GM12801 (cell line): ENCODE data around the gene TESK2.

Source experiments
- CTCF ChIP-seq: IDR thresholded peaks from one replicate; pipeline ENCODE4 v1.5.1; 2011; ENCODE audit warnings: control low read depth; ENCODE audit not compliant: insufficient read length; ENCODE audit errors: extremely low read depth

Gene TESK2

GRCh38 chr1:45359882-45360513, 131.0 kb downstream of the TESK2 start:
- TF ChIP-seq CTCF = no peak

GRCh38 chr1:45356186-45356585, 134.8 kb downstream of the TESK2 start:
- TF ChIP-seq CTCF = no peak

- no peak for TF ChIP-seq CTCF
Measured at GRCh38 chr1:45355683-45356082, 135.3 kb downstream of the TESK2 start.

- TF ChIP-seq CTCF = no peak
Measured at GRCh38 chr1:45354838-45355237, 136.1 kb downstream of the TESK2 start.

- TF ChIP-seq CTCF = no peak
Measured at GRCh38 chr1:45353685-45354084, 137.3 kb downstream of the TESK2 start.

- TF ChIP-seq CTCF = no peak
Measured at GRCh38 chr1:45351508-45351907, 139.5 kb downstream of the TESK2 start.

- no peak for TF ChIP-seq CTCF
Measured at GRCh38 chr1:45348966-45349677, 141.8 kb downstream of the TESK2 start.
